ENCODE results near the gene FBXL22.

DNA sequence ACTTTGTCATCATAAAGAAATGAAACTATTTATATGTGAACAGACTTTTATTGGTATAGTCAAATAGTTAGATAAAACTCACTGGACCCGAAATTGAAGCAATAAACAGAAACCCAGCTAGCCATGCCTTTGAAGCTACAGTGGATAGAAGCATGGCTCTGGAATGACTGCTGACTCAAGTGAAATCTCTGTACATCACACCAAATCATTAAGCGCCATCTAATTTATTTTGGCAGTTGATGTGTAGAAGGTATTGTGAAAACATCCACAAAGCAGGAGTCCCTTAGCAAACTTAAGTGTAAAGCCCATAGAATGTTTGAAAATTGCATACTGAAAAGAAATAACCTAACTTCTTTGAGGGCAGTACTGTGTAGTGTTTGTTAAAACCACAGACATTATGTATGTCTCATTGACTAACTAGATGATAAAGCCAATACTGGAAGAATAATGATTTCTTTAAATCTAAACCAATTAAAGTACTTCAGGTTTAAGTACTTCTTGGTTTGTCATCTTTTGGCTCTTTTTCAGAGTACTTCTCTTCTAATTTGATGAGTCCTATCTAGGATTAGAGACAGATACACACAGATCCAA lies 42.8 kb upstream of the FBXL22 start:
- TF ChIP-seq, protein P1, sequence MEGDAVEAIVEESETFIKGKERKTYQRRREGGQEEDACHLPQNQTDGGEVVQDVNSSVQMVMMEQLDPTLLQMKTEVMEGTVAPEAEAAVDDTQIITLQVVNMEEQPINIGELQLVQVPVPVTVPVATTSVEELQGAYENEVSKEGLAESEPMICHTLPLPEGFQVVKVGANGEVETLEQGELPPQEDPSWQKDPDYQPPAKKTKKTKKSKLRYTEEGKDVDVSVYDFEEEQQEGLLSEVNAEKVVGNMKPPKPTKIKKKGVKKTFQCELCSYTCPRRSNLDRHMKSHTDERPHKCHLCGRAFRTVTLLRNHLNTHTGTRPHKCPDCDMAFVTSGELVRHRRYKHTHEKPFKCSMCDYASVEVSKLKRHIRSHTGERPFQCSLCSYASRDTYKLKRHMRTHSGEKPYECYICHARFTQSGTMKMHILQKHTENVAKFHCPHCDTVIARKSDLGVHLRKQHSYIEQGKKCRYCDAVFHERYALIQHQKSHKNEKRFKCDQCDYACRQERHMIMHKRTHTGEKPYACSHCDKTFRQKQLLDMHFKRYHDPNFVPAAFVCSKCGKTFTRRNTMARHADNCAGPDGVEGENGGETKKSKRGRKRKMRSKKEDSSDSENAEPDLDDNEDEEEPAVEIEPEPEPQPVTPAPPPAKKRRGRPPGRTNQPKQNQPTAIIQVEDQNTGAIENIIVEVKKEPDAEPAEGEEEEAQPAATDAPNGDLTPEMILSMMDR (IDR thresholded peaks at IDR 0.05; ENCODE audit: insufficient read depth, low read length, poor library complexity, severe bottlenecking), result no peak
- TF ChIP-seq EZH2phosphoT487 (conservative IDR thresholded peaks at IDR 0.05; ENCODE audit: low read length), result no peak

All from SU-DHL-6 (cell line).